Stimulated activated CD4-positive, alpha-beta T cell treated with anti-CD3 and anti-CD28 coated beads, Interleukin-12 subunit alpha, Interleukin-12 subunit beta, amount 100 ng/mL, for 4 hours (primary cell): Measurements from ENCODE around the gene ACOXL.
"Not testable (repeated sequence)": the region's sequence is repeated elsewhere in the genome, so short reads cannot be mapped to it uniquely, and the experiment has no call there.

Experiments used
- DNase-seq: peaks from one replicate; pipeline ENCODE4 v3.0.0-alpha.2; 2020

Gene ACOXL

GRCh38 chr2:111025288-111025687 lies 292.9 kb downstream of the ACOXL start:
- DNase-seq, result no peak

GRCh38 chr2:111028720-111029119 lies 296.3 kb downstream of the ACOXL start:
- DNase-seq, result no peak

DNA sequence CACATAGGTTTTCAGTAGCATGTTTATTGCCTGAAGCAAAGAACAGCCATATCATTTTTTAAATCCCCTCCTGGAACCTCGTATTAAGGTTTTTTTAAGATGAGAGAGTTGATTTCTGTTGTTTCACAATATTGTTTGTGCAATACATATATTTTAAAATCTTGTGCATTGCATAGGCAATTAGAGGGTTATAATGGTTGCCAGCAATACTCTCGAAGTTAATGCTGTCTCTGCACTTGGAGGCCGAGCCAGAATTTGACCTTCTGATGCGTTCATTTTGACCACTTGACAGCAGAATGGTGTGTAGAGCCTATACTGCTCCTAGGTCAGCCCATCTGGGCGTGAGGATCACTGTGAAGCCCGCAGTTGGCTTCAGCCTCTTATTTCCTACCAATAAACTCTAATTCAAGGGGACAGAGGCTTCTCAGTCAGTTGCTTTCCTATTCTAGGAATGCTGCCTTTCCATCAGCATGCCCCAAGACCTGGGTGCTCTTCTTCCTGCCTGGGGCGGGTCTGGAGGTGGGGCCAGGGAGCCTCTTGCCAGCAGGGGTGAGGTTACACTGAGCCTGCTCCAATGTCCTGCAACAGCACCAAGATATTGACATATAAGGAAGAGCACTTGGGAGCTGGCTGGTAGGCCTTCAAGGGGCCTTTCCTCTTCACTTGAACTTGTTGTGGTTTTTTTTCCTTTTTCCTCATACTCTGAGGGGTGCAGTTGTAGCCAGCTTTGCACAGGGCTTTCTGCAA lies 297.0 kb downstream of the ACOXL start:
- no peak for DNase-seq

GRCh38 chr2:111030260-111030891 lies 298.0 kb downstream of the ACOXL start:
- no peak for DNase-seq

- no peak for DNase-seq
Measured at GRCh38 chr2:111030945-111031344, 298.6 kb downstream of the ACOXL start.

DNA sequence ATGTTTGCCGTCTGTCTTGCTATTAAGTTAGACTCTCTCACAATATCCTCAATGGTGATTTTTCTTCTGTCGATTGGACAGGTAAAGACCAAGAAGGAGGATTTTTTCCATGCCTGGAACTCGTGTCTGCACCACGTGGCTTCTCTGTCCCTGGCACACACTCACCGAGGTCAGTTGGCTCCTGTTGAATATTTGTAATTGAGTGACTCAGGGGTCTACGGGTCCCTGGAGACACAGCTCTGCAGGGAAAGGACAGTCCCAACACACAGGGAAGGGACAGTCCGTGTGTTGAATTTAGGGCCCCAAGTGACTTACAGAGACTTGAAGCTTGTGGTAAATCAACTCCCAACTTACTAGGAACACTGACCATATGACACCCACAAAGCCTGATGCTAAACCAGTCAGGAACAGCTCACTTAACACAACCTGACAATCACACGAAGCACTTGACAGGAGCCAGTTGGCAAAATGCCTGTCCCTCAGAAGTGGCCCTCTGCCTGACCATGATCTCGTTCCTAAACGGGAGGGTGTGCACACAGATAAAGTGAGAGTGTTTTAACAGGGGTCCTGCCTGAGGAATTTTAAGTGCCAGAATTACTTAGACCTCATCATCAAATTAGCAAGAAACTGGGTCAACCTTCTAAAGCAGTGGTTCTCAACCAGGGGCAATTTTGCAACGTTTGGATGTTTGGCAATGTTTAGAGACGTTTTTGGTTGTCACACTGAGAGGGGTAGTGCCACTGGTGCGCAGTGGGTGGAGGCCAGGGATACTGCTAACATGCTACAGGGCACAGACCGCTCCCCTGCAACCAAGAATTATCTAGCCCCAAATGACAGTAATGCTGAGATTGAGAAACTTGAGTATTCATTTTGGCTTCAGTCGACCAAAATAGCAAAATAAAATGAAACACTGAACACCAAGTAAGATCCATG lies 299.4 kb downstream of the ACOXL start:
- no peak for DNase-seq

DNA sequence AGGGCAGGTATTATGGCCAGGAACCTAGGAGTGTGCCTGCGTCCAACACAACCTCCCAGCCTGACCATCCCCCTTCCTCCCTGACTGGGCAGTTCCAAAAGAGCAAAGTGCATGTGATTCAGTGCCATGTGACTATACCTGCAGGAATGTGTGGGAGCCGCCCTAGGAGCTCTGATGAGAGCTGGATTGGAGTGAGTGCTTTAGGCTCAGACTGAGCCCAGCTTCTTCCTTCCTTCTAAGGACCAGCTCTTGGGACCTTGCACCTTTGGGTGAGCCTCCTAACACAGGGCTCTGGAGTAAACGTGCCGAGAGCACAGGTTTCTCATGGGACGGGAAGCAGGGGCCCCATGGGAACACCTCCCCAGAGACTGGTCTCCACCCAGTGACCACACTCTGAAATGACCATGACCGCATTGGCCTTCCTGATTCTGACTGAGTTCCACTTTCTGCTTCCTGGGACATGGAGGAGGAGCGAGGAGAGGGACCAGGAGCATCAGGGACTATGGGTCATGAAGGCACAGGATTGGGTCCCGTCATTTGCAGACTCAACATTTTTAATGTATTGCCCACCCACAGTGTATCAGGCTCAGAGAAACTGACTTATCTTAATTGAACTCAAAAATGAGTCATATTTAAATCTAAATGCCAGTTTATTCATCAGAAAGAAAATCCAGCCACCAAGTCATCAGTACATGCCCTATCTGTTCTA lies 300.5 kb downstream of the ACOXL start:
- DNase-seq, result no peak

- no peak for DNase-seq
Measured at GRCh38 chr2:111034146-111034545, 301.8 kb downstream of the ACOXL start.

- DNase-seq, result no peak
Measured at GRCh38 chr2:111034606-111035005, 302.2 kb downstream of the ACOXL start.

DNA sequence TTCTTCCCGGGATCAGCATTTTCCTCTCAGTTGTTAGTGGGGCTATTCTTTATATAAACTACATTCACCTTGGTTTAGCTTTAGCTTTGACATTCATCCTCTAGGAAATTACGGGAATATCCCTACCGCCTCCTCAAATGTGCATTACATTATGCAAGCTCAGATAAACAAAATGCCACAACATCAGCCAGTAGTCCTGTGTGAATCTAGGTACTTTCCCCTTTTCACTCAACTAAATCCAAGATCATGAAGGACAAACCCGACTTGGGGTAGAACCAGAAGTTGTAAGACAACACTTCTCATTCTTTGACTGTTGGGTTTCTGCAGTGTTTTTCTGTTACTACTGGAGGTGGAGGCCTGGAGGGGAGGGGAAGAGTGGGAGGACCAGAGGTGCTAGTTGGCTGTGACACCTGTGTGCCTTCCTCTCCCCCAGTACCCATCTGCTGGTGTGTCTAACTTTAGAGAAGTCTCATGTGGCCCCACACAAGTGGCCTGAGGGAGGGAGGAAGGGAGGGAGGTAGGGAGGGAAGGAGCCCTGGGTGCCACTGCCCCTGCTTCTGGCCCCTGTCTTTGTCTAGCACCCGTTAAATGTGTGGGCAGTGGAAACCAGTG lies 303.6 kb downstream of the ACOXL start:
- no peak for DNase-seq

GRCh38 chr2:111037128-111037527 lies 304.8 kb downstream of the ACOXL start:
- no peak for DNase-seq

DNA sequence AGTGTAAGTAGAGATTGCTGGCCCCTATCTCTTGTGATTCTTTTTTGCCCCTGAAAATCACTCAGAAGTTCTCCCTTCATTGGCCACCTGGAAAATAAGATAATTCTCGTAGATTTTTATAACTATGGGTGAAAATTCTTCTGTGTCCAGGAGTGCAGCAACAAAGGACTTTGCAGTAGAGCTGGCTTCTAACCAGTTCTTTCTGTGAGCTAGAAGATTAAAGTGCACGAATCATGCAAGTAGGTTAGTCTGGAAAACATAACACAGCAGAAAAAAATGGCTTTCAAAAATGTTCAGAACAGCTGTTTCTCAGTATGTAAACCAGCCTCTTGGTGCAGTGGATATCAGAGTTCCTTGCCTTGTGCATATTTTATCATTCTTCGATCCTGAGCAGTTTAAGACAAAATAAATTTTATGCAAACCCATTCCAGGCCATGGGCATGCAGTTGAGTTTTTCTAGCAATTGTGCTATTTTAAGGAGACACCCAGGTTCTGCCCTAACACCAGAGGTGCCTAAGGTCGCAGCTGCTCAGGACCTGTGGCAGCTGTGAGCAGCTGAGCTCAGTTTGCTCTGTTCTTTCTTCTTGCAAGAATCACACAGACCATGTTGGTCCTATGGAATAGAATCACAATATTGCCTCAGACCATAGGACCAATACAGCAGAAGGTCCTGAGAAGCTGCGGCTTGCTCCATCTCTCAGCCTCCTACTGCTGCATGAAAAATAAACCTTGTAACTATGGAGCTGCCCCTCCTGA lies 307.4 kb downstream of the ACOXL start:
- no peak for DNase-seq

DNA sequence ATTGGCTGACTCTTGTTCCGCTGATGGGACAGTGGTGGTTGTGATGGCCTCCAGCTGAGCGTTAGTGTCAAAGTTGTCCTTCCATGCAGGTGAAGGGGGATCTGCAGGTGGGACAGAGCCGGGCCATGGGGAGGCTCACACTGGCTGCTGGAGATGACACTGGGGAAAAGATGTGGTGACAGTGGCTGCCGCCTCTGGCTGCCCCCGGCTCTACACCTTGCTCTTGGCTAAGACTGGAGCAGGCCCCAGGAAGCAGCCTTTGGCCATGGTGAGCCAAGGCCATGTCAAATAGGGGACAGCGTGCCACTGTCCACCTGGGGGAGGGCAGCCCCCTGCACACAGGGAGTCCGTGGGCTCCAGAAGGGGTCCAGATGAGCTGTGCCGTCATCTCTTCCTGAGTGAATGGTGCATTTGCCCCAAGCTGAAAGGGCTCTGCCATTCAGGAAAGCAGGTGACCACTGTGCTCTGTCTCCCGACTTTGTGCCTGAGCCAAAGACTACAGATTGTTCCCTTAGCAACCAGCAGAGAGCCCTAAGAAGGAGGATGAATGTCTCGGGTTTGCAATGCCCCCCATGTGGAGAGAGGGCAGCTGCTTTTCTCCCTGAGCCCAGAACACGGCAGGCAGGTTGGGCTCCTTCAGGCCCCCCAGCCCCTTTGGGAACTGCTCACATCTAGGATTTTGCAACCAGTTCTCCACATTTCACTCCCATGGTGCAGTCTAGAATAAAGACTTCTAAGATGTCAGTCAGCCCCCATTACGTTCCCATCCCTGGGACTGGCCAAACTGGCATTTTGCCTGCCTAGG lies 309.2 kb downstream of the ACOXL start:
- DNase-seq, result no peak

DNA sequence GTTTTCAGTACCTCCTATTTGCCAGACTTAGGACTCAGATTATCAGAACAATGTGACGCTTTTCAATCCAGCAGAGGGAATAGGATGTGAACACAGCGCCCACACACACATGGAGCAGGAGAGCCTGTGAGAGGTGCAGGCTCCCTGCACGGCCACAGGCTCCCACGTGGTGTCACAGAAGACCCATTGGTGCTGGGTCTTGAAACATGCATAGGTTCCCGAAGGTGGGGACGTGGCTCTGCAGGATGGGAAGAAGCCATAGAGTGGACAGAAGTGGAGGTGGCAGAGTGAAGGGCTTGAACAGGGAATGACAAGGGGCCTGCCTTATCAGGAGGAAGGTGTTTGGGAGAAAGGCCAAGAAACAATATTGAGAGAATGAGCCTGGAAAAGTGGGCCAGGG lies 309.9 kb downstream of the ACOXL start:
- DNase-seq, result no peak

GRCh38 chr2:111042772-111043771 lies 310.7 kb downstream of the ACOXL start:
- DNase-seq, result no peak

DNA sequence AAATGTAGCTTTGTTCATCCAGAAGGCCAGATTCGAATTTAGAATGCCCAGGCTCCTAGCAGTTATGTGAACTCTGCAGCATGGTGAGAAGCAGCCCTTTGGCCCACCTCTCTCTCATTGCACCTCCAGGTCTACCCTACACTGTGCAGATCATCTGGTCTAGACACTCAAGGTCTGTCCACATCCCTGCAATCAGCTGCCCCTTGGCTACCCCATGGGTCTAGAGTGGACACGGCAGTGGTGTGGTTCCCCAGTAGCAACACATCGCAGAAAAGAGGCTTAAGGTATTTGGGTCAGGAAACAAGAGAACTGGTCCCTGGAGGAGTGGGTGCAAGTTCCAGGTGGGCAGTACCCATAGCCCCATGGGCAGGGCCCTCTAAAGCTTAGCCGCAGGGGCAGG lies 311.7 kb downstream of the ACOXL start:
- no peak for DNase-seq

DNA sequence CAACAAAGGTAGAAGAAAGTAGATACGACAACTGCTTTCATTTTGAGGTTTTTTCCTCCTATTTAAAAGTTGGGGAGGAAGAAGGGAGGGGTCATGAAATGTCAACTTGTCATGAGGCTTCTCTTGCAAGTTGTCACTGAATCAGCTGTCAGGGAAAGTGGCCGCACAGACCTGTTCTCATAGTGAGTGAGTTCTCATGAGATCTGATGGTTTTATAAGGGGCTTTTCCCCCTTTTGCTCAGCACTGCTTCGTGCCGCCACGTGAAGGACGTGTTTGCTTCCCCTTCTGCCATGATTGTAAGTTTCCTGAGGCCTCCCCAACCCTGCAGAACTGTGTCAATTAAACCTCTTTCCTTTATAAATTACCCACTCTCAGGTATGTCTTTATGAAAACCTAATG lies 312.9 kb downstream of the ACOXL start:
- DNase-seq, result not testable (repeated sequence)

DNA sequence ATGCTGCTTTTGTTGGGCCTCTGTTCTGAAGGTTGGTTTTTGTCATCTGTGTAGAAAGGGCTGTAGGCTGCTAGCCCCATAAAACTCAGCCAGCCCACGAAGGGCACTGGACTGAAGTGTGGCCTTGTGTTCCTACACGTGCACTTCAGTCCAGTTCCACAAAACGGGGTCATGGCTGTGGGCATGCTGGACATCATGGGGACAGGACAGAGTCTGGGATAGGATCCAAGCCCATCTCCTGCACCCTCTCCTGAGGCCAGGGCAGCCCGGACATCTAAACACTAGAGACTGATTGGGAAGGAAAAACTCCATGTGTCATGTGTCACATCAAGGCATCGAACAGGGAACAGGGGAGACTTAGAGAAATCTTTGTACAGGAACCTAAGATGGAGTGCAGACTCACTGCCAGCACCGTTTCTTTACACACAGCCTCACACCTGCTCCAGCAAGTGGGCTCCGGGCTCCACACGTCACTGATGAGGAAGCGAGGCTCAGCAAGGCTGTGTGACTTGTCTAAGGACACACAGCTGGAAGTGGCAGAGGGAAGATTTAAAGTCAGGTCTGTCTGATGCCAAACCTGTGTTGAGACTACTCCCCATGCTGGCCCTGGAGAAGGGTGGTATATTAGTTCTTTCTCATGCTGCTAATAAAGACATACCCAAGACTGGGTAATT lies 313.5 kb downstream of the ACOXL start:
- DNase-seq, result no peak

- DNase-seq, result no peak
Measured at GRCh38 chr2:111046670-111047069, 314.3 kb downstream of the ACOXL start.
